H54 (cell line): Measurements from ENCODE around the gene LGALS7B.

Source experiments
- DNase-seq: peaks from one replicate; pipeline ENCODE4 v3.0.0; 2011; ENCODE audit warnings: low spot score, mixed read lengths; ENCODE audit not compliant: insufficient read length
- FAIRE-seq: peaks from 3 replicates; lab custom pipeline; 2011; peaks lifted over from hg19 to GRCh38; lab: Jason Lieb, UNC
- POLR2A ChIP-seq: IDR thresholded peaks from 2 replicates; pipeline ENCODE4 v1.6.1; 2011; ENCODE audit warnings: low read depth, mild to moderate bottlenecking, low read length

LGALS7B gene

GRCh38 chr19:38838208-38838985 is 49.4 kb downstream of the LGALS7B start:
- no peak for FAIRE-seq
- TF ChIP-seq POLR2A, result no peak
- no peak for DNase-seq

- no peak for TF ChIP-seq POLR2A
- DNase-seq, result no peak
- FAIRE-seq, result no peak
These were observed 50.2 kb downstream of the LGALS7B start for GRCh38 chr19:38838986-38839761.

GRCh38 chr19:38839816-38840582 is 51.0 kb downstream of the LGALS7B start:
- DNase-seq, result no peak
- FAIRE-seq, result no peak

GRCh38 chr19:38840583-38840968 is 51.6 kb downstream of the LGALS7B start:
- no peak for TF ChIP-seq POLR2A
- no peak for FAIRE-seq

More at GRCh38 chr19:38839816-38840582, 51.0 kb downstream of the LGALS7B start:
- TF ChIP-seq POLR2A, result no peak

More at GRCh38 chr19:38840583-38840968, 51.6 kb downstream of the LGALS7B start:
- no peak for DNase-seq
